ENCODE results near the gene OPCML.

OPCML gene

GRCh38 chr11:133172349-133172748, 360.0 kb downstream of the OPCML start:
- no peak for DNase-seq (ENCODE audit: low read depth)

- DNase-seq (ENCODE audit: low read depth), result no peak
These were observed 360.9 kb downstream of the OPCML start for GRCh38 chr11:133171374-133171773.

GRCh38 chr11:133168016-133168415, 364.3 kb downstream of the OPCML start:
- no peak for DNase-seq (ENCODE audit: low read depth)

- DNase-seq (ENCODE audit: low read depth), result no peak
These were observed 365.6 kb downstream of the OPCML start for GRCh38 chr11:133166662-133167061.

GRCh38 chr11:133164986-133165385, 367.3 kb downstream of the OPCML start:
- no peak for DNase-seq (ENCODE audit: low read depth)

GRCh38 chr11:133163463-133164419, 368.6 kb downstream of the OPCML start:
- no peak for DNase-seq (ENCODE audit: low read depth)

- DNase-seq (ENCODE audit: low read depth), result no peak
These were observed 370.1 kb downstream of the OPCML start for GRCh38 chr11:133162227-133162626.

- no peak for DNase-seq (ENCODE audit: low read depth)
These were observed 371.5 kb downstream of the OPCML start for GRCh38 chr11:133160754-133161153.

GRCh38 chr11:133156986-133157745, 375.1 kb downstream of the OPCML start:
- DNase-seq (ENCODE audit: low read depth), result no peak

- DNase-seq (ENCODE audit: low read depth), result no peak
These were observed 377.5 kb downstream of the OPCML start for GRCh38 chr11:133154781-133155180.

GRCh38 chr11:133154076-133154475, 378.2 kb downstream of the OPCML start:
- DNase-seq (ENCODE audit: low read depth), result no peak

- no peak for DNase-seq (ENCODE audit: low read depth)
These were observed 379.3 kb downstream of the OPCML start for GRCh38 chr11:133153031-133153430.

- DNase-seq (ENCODE audit: low read depth), result no peak
These were observed 382.6 kb downstream of the OPCML start for GRCh38 chr11:133149698-133150097.

GRCh38 chr11:133147625-133148024, 384.7 kb downstream of the OPCML start:
- no peak for DNase-seq (ENCODE audit: low read depth)

GRCh38 chr11:133146697-133147306, 385.5 kb downstream of the OPCML start:
- no peak for DNase-seq (ENCODE audit: low read depth)

GRCh38 chr11:133137939-133138338, 394.4 kb downstream of the OPCML start:
- DNase-seq (ENCODE audit: low read depth), result no peak

GRCh38 chr11:133137270-133137669, 395.0 kb downstream of the OPCML start:
- no peak for DNase-seq (ENCODE audit: low read depth)

GRCh38 chr11:133136376-133136775, 395.9 kb downstream of the OPCML start:
- DNase-seq (ENCODE audit: low read depth), result no peak

- no peak for DNase-seq (ENCODE audit: low read depth)
These were observed 397.8 kb downstream of the OPCML start for GRCh38 chr11:133134314-133135173.

GRCh38 chr11:133133606-133134005, 398.7 kb downstream of the OPCML start:
- DNase-seq (ENCODE audit: low read depth), result no peak

- DNase-seq (ENCODE audit: low read depth), result no peak
These were observed 399.3 kb downstream of the OPCML start for GRCh38 chr11:133133050-133133449.

GRCh38 chr11:133127741-133128140, 404.6 kb downstream of the OPCML start:
- DNase-seq (ENCODE audit: low read depth), result no peak
